Memory B cell (primary cell): ENCODE measurements around the gene GJC1.
A peak's percentile ranks its signal among the peaks of the same experiment; 100 is the strongest.

Experiments used
- ATAC-seq: fragments of 150-1000 bp; cut with Tn5 transposase; 2 replicates; pipeline ENCODE4 v1.10.0; 2021; ENCODE audit warnings: low read depth, mild to moderate bottlenecking, moderate library complexity
- DNase-seq, 2 donors: peaks; one replicate each; pipeline ENCODE4 v3.0.0; 2022; ENCODE audit warnings: low spot score in 2 of 2
- H3K27ac Mint-ChIP-seq: one replicate; pipeline ENCODE4 v1.8.0; 2022; ENCODE audit warnings: mild to moderate bottlenecking, moderate library complexity, mixed read lengths
- H3K27me3 Mint-ChIP-seq: one replicate; pipeline ENCODE4 v1.8.0; 2022; ENCODE audit warnings: mixed read lengths
- H3K36me3 Mint-ChIP-seq: one replicate; pipeline ENCODE4 v1.8.0; 2022; ENCODE audit warnings: mild to moderate bottlenecking, mixed read lengths
- H3K4me1 Mint-ChIP-seq: one replicate; pipeline ENCODE4 v1.8.0; 2022; ENCODE audit warnings: mixed read lengths
- H3K4me3 Mint-ChIP-seq: one replicate; pipeline ENCODE4 v1.8.0; 2022; ENCODE audit warnings: mild to moderate bottlenecking, moderate library complexity, mixed read lengths
- H3K9me3 Mint-ChIP-seq: one replicate; pipeline ENCODE4 v1.8.0; 2022; ENCODE audit warnings: mixed read lengths

The GJC1 gene

DNA sequence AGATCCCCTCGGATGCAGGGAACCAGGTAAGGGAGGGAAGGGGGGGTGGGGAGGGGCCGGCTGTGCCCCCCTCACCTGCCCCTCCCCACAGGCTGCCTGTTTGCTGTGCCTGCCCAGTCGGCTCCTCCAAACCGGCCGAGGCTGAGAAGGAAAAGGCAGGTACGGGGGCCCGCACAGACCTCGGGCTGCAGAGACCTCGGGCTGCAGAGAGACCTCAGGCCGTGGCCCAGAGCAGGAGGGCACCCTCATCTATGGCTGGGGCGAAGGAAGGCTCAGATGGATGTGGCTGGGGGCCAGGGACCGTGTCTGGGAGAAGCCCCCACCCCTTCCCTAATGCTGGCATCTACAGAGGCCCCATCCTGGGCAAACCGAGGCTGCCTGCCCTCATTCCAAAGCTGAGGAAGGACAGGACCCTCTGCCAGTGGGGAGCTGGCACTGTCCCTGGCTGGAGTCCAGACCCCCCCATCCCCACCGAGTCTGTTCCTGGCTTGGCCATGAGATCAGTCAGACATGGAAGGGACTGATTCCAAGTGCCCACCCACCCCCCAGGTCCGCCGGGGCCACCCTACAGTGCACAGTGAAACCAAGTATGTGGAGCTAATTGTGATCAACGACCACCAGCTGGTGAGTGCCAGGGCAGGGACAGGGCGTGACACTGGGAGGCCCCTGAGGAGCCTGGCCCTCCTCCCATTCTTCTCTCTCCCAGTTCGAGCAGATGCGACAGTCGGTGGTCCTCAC is 57.6 kb downstream of the GJC1 start:
- no peak for ATAC-seq
- peaks cover 10% of the 10 kb centered on the region for H3K4me1 Mint-ChIP-seq
- no peak overlapping the region for H3K27ac Mint-ChIP-seq
- no peak overlapping the region for H3K4me3 Mint-ChIP-seq
- no peaks in the 10 kb centered on the region for H3K9me3 Mint-ChIP-seq
- no peaks in the 10 kb centered on the region for H3K36me3 Mint-ChIP-seq
- DNase-seq: no peak
- peaks cover 6% of the 10 kb centered on the region for H3K27me3 Mint-ChIP-seq

- ATAC-seq (no peak), DNase-seq (no peak)
- Mint-ChIP-seq H3K4me3 (no peak overlapping the region), H3K4me1 (peaks cover 3% of the 10 kb centered on the region), H3K36me3 (no peaks in the 10 kb centered on the region), H3K27me3 (peaks cover 6% of the 10 kb centered on the region), H3K27ac (no peak overlapping the region), H3K9me3 (no peaks in the 10 kb centered on the region)
These were observed 59.7 kb downstream of the GJC1 start for GRCh38 chr17:44770166-44770925.

GRCh38 chr17:44769647-44770084 is 60.4 kb downstream of the GJC1 start:
- Mint-ChIP-seq H3K4me1 (no peaks in the 10 kb centered on the region), H3K9me3 (no peaks in the 10 kb centered on the region), H3K27me3 (peaks cover 6% of the 10 kb centered on the region), H3K4me3 (no peak overlapping the region), H3K36me3 (no peaks in the 10 kb centered on the region), H3K27ac (no peak overlapping the region)
- ATAC-seq: no peak
- DNase-seq: no peak

- Mint-ChIP-seq H3K4me1 (no peaks in the 10 kb centered on the region), H3K27ac (no peak overlapping the region), H3K4me3 (no peak overlapping the region), H3K36me3 (no peaks in the 10 kb centered on the region), H3K9me3 (no peaks in the 10 kb centered on the region), H3K27me3 (peaks cover 6% of the 10 kb centered on the region)
- ATAC-seq: no peak
- no peak for DNase-seq
These were observed 60.9 kb downstream of the GJC1 start for GRCh38 chr17:44769230-44769629.

GRCh38 chr17:44768505-44769142 is 61.5 kb downstream of the GJC1 start:
- ATAC-seq: no peak
- Mint-ChIP-seq H3K27me3 (peaks cover 8% of the 10 kb centered on the region), H3K9me3 (no peaks in the 10 kb centered on the region), H3K36me3 (no peaks in the 10 kb centered on the region), H3K27ac (no peak overlapping the region), H3K4me1 (no peaks in the 10 kb centered on the region), H3K4me3 (no peak overlapping the region)
- DNase-seq: no peak

GRCh38 chr17:44767493-44767892 is 62.6 kb downstream of the GJC1 start:
- no peaks in the 10 kb centered on the region for H3K36me3 Mint-ChIP-seq
- no peaks in the 10 kb centered on the region for H3K4me1 Mint-ChIP-seq
- H3K27ac Mint-ChIP-seq: no peak overlapping the region

GRCh38 chr17:44766409-44767038 is 63.6 kb downstream of the GJC1 start:
- Mint-ChIP-seq H3K27ac (no peak overlapping the region), H3K4me1 (no peaks in the 10 kb centered on the region), H3K27me3 (peaks cover 5% of the 10 kb centered on the region), H3K4me3 (no peak overlapping the region), H3K9me3 (no peaks in the 10 kb centered on the region), H3K36me3 (no peaks in the 10 kb centered on the region)
- DNase-seq: no peak
- no peak for ATAC-seq

More at GRCh38 chr17:44767493-44767892, 62.6 kb downstream of the GJC1 start:
- peaks cover 8% of the 10 kb centered on the region for H3K27me3 Mint-ChIP-seq
- ATAC-seq: peak; percentile 60
- no peak overlapping the region for H3K4me3 Mint-ChIP-seq
- H3K9me3 Mint-ChIP-seq: no peaks in the 10 kb centered on the region
- no peak for DNase-seq

DNA sequence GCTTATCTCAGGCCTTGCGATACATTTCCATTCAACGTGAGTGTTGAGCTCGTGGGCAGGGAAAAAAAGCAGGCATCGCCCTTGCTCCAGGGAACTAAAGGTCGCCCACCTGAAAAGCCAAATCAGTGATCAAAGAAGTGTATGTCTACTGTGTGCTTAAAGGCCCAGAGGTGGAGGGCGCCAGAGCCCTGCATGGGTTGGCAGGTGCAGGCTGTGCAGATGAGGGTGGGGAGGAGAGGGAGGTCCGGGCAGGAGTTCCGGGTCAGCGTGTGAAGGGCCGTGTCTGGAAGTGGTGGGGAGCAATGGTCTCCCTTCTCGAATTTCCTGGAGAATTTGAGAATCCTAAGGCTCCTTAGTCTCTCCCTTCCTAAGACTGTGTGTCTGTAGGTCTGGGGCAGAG is 64.1 kb downstream of the GJC1 start:
- Mint-ChIP-seq H3K27me3 (peaks cover 9% of the 10 kb centered on the region), H3K9me3 (no peaks in the 10 kb centered on the region), H3K4me1 (no peaks in the 10 kb centered on the region), H3K27ac (no peak overlapping the region), H3K36me3 (no peaks in the 10 kb centered on the region), H3K4me3 (no peak overlapping the region)
- DNase-seq: no peak
- ATAC-seq: no peak

DNA sequence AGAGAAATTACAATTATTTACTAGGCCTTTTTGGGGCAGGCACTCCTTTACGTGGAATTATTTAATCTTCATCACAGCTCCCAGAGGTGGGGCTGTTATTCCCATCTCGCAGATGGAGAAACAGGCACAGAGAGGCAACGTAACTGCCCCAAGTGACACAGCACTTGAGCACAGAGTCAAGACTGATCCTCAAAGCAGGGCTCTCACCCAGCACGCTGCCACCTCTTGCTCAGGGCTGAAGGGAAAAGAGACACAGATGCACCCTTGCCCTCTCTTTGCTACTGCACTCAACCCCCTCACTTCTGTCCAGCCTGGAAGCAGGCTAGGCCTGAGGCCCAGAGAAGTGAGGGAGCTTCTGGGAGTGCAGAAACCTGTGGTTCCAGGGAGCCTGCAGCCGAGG is 66.9 kb downstream of the GJC1 start:
- H3K4me3 Mint-ChIP-seq: no peak overlapping the region
- H3K27ac Mint-ChIP-seq: no peak overlapping the region
- peaks cover 14% of the 10 kb centered on the region for H3K27me3 Mint-ChIP-seq
- no peak for ATAC-seq
- DNase-seq: no peak
- H3K36me3 Mint-ChIP-seq: no peaks in the 10 kb centered on the region
- H3K9me3 Mint-ChIP-seq: no peaks in the 10 kb centered on the region
- peaks cover 1% of the 10 kb centered on the region for H3K4me1 Mint-ChIP-seq

- Mint-ChIP-seq H3K36me3 (no peaks in the 10 kb centered on the region), H3K9me3 (no peaks in the 10 kb centered on the region), H3K27me3 (peaks cover 18% of the 10 kb centered on the region), H3K27ac (no peak overlapping the region), H3K4me1 (peaks cover 5% of the 10 kb centered on the region), H3K4me3 (no peak overlapping the region)
- ATAC-seq (no peak), DNase-seq (no peak)
These were observed 67.9 kb downstream of the GJC1 start for GRCh38 chr17:44761932-44762810.

- Mint-ChIP-seq H3K36me3 (no peaks in the 10 kb centered on the region), H3K27me3 (peaks cover 16% of the 10 kb centered on the region), H3K27ac (no peak overlapping the region), H3K4me3 (no peak overlapping the region), H3K4me1 (peaks cover 5% of the 10 kb centered on the region), H3K9me3 (no peaks in the 10 kb centered on the region)
- DNase-seq (no peak), ATAC-seq (no peak)
These were observed 69.4 kb downstream of the GJC1 start for GRCh38 chr17:44760474-44761308.

DNA sequence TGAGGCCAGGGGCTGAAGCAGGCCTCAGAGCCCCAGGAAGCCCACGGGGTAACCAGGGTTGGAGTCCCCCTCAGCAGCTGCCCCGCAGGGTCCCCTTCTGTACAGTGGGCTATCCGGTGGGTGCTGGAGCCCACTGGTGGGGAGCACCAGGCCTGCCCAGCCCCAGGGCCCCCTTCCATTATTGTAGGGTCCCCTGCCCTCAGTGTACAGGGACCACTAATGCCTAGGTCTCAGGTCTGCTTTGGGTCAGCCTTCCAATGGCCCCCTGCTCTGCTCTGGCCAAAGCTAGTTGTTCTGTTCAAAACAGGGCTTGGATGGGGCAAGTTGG is 70.2 kb downstream of the GJC1 start:
- H3K27ac Mint-ChIP-seq: no peak overlapping the region
- H3K9me3 Mint-ChIP-seq: no peaks in the 10 kb centered on the region
- no peak for DNase-seq
- no peaks in the 10 kb centered on the region for H3K36me3 Mint-ChIP-seq
- ATAC-seq: no peak
- H3K4me1 Mint-ChIP-seq: peaks cover 5% of the 10 kb centered on the region
- H3K4me3 Mint-ChIP-seq: no peak overlapping the region
- peaks cover 15% of the 10 kb centered on the region for H3K27me3 Mint-ChIP-seq
